GM12878 (cell line): Measurements from ENCODE around the gene SRL. TPM values are rescaled to one million over a fixed set of nuclear protein-coding genes. Genes with fewer than 3 reads are reported as not detected.
A peak's percentile ranks its signal among the peaks of the same experiment; 100 is the strongest.

ENCODE experiments used
- ATAC-seq: fragments of 200-7000 bp; cut with Tn5 transposase; 3 replicates; pipeline ENCODE4 v1.9.1; 2020; ENCODE audit warnings: mild to moderate bottlenecking, moderate library complexity
- BruUV-seq: library from RNA; stranded (reverse); fragments of 400-500 nt; replicated peaks from 2 replicates; lab custom pipeline; 2021; lab: Mats Ljungman, UMichigan
- CTCF ChIA-PET: fragments of 300-600 bp; sonication (Branson Sonifier 250); formaldehyde crosslinking; extraction: SDS; loops from one replicate; lab custom pipeline; 2021; ENCODE audit warnings: inconsistent platforms; lab: Yijun Ruan, JAX
- POLR2A ChIA-PET: fragments of 350-600 bp; formaldehyde crosslinking; extraction: SDS; loops from one replicate; lab custom pipeline; 2021; ENCODE audit warnings: inconsistent platforms; lab: Charles Lee
- RAD21 ChIA-PET: fragments of 300-600 bp; sonication (Branson Sonifier 250); formaldehyde crosslinking; loops from one replicate; lab custom pipeline; 2023; ENCODE audit warnings: antibody characterized with exemption; ENCODE audit not compliant: unreplicated experiment; lab: Charles Lee
- SMC1A ChIA-PET: fragments of 300-600 bp; sonication (Branson Sonifier 250); formaldehyde crosslinking; loops from one replicate; lab custom pipeline; 2023; ENCODE audit not compliant: unreplicated experiment, uncharacterized antibody; lab: Charles Lee
- DNase-seq: peaks from one replicate; pipeline ENCODE4 v3.0.0-alpha.2; 2011; ENCODE audit warnings: low read depth, low spot score
- FAIRE-seq: peaks from 3 replicates; lab custom pipeline; 2011; peaks lifted over from hg19 to GRCh38; lab: Jason Lieb, UNC
- H2AFZ ChIP-seq: 2 replicates; pipeline ENCODE4 v1.6.0; 2011; ENCODE audit warnings: low read depth, low read length, control low read depth; ENCODE audit not compliant: control insufficient read depth
- H3K27ac ChIP-seq: 2 replicates; pipeline ENCODE4 v1.5.1; 2011; ENCODE audit warnings: control low read depth; ENCODE audit not compliant: control insufficient read depth, insufficient read depth
- H3K27me3 ChIP-seq, 2 experiments: replicated peaks in 1 of 2; 2 replicates each; pipeline versions ENCODE4 v1.6.0 to v1.6.1; 2011; ENCODE audit warnings: low read length in 1 of 2; ENCODE audit not compliant: control insufficient read depth in 2 of 2, insufficient read depth in 2 of 2
- H3K36me3 ChIP-seq, 2 experiments: 2 replicates each; pipeline ENCODE4 v1.5.1; 2011; ENCODE audit warnings: low read length in 1 of 2; ENCODE audit not compliant: control insufficient read depth in 2 of 2, insufficient read depth in 2 of 2
- H3K4me1 ChIP-seq: 2 replicates; pipeline ENCODE4 v1.6.1; 2011; ENCODE audit warnings: mild to moderate bottlenecking, low read length, moderate library complexity, mixed read lengths; ENCODE audit not compliant: control insufficient read depth, insufficient read depth
- H3K4me2 ChIP-seq: 2 replicates; pipeline ENCODE4 v1.6.0; 2011; ENCODE audit warnings: control low read depth; ENCODE audit not compliant: control insufficient read depth, insufficient read depth
- H3K4me3 ChIP-seq: fragments of 200-600 bp; sonication (generic); 2 replicates; pipeline ENCODE4 v1.5.1; 2016
- H3K79me2 ChIP-seq: 2 replicates; pipeline ENCODE4 v1.6.0; 2011; ENCODE audit warnings: low read length; ENCODE audit not compliant: control insufficient read depth, insufficient read depth
- H3K9ac ChIP-seq: 2 replicates; pipeline ENCODE4 v1.8.0; 2011; ENCODE audit warnings: low read length, control low read depth, mixed read lengths; ENCODE audit not compliant: control insufficient read depth, insufficient read depth
- H3K9me3 ChIP-seq: replicated peaks from 3 replicates; pipeline ENCODE4 v1.5.1; 2011; ENCODE audit warnings: mild to moderate bottlenecking, low read length; ENCODE audit not compliant: control insufficient read depth, insufficient read depth
- H4K20me1 ChIP-seq: 2 replicates; pipeline ENCODE4 v1.6.0; 2011; ENCODE audit not compliant: control insufficient read depth, insufficient read depth
- ETV6 ChIP-seq, 2 experiments: fragments of 450-650 bp in 1 of 2; IDR thresholded peaks in 1 of 2; conservative IDR thresholded peaks in 1 of 2; 2 replicates each; pipeline ENCODE4 v1.6.1; 2014; ENCODE audit warnings: antibody characterized with exemption in 1 of 2, borderline replicate concordance in 1 of 2, low read depth in 1 of 2, mild to moderate bottlenecking in 1 of 2, moderate library complexity in 1 of 2
- FOS ChIP-seq: IDR thresholded peaks from 3 replicates; pipeline ENCODE4 v1.6.1; 2011; ENCODE audit warnings: borderline replicate concordance; ENCODE audit not compliant: insufficient read length; ENCODE audit errors: extremely low read depth
- IRF4 ChIP-seq: IDR thresholded peaks from 2 replicates; pipeline ENCODE4 v1.6.1; 2011; ENCODE audit warnings: low read depth, low read length
- KAT2A ChIP-seq: conservative IDR thresholded peaks from 2 replicates; pipeline ENCODE4 v1.6.1; 2011; ENCODE audit warnings: low read depth, low read length; ENCODE audit not compliant: control insufficient read depth
- KLF5 ChIP-seq: fragments of 450-650 bp; IDR thresholded peaks from 2 replicates; pipeline ENCODE4 v1.6.1; 2014; ENCODE audit warnings: mild to moderate bottlenecking; ENCODE audit not compliant: partially characterized antibody
- LARP7 ChIP-seq: fragments of 450-650 bp; IDR thresholded peaks from 2 replicates; pipeline ENCODE4 v1.6.1; 2017; ENCODE audit warnings: mild to moderate bottlenecking
- NFYA ChIP-seq: IDR thresholded peaks from 2 replicates; pipeline ENCODE4 v1.6.1; 2011; ENCODE audit warnings: low read depth, mild to moderate bottlenecking, low read length, improper control_type of control experiment, borderline replicate concordance
- NFYB ChIP-seq: IDR thresholded peaks from 2 replicates; pipeline ENCODE4 v1.6.1; 2011; ENCODE audit warnings: low read depth, mild to moderate bottlenecking, low read length, improper control_type of control experiment, moderate library complexity; ENCODE audit not compliant: insufficient read depth
- PAX8 ChIP-seq: fragments of 450-650 bp; IDR thresholded peaks from 2 replicates; pipeline ENCODE4 v1.6.1; 2017; ENCODE audit warnings: mild to moderate bottlenecking, moderate library complexity
- POLR2AphosphoS5 ChIP-seq: IDR thresholded peaks from 2 replicates; pipeline ENCODE4 v1.6.1; 2011; ENCODE audit warnings: mild to moderate bottlenecking, low read length, inconsistent platforms
- POU2F2 ChIP-seq: IDR thresholded peaks from 3 replicates; pipeline ENCODE4 v1.6.1; 2011; ENCODE audit warnings: low read depth, mild to moderate bottlenecking, low read length, borderline replicate concordance
- RUNX3 ChIP-seq: IDR thresholded peaks from 2 replicates; pipeline ENCODE4 v1.6.1; 2012; ENCODE audit warnings: low read length, inconsistent platforms
- SIX5 ChIP-seq: IDR thresholded peaks from 2 replicates; pipeline ENCODE4 v1.6.1; 2011; ENCODE audit warnings: mild to moderate bottlenecking, low read depth, low read length, moderate library complexity; ENCODE audit not compliant: severe bottlenecking
- SREBF1 ChIP-seq: IDR thresholded peaks from 2 replicates; pipeline ENCODE4 v1.6.1; 2012; ENCODE audit warnings: mild to moderate bottlenecking, low read length
- ZBTB11 ChIP-seq: fragments of 450-650 bp; formaldehyde crosslinking; IDR thresholded peaks from 2 replicates; pipeline ENCODE4 v1.5.0; 2022; ENCODE audit warnings: mild to moderate bottlenecking, missing genetic modification characterization
- ZNF622 ChIP-seq: fragments of 450-650 bp; IDR thresholded peaks from 2 replicates; pipeline ENCODE4 v1.6.1; 2017; ENCODE audit warnings: mild to moderate bottlenecking, inconsistent platforms
- WGBS: methylation state at CpG from one replicate; pipeline ENCODE4 v1.1.6; 2016; ENCODE audit warnings: low lambda C conversion rate; ENCODE audit not compliant: insufficient replicate concordance, insufficient coverage; ENCODE audit errors: missing lambda C conversion rate; 5-methylcytosine and 5-hydroxymethylcytosine counted together
- in situ Hi-C: fragments of 300-500 bp; cut with MboI; formaldehyde crosslinking; loops from 9 replicates; pipeline ENCODE4 v1.14.3; 2018; ENCODE audit warnings: mixed read lengths
- intact Hi-C: fragments of 100-400 bp; cut with micrococcal nuclease; formaldehyde crosslinking; loops from one replicate; pipeline ENCODE4 v1.14.2; 2022; ENCODE audit not compliant: unreplicated experiment
- polyA plus RNA-seq, 11 experiments: library from polyadenylated mRNA; depleted of rRNA in 4 of 11; unstranded in 6 of 11; stranded (reverse) in 5 of 11; fragments of >200 nt; fragmentation: Nextera tagmentation in 4 of 11; fragmentation: Illumina TruSeq in 1 of 11; extraction: Ambion mirVana in 4 of 11; extraction: Trizol in 1 of 11; gene quantifications; 1 replicate in 1 of 11; 2 replicates in 10 of 11; pipeline versions ENCODE4 v1.2.1 to v1.2.3, GENCODE V29; 2011 to 2016; ENCODE audit warnings: inconsistent platforms in 2 of 11, missing spikeins in 2 of 11, low read depth in 1 of 11
- total RNA-seq, 4 experiments: library from RNA; depleted of rRNA in 3 of 4; stranded (reverse); fragments of >200 nt in 3 of 4; fragmentation: Illumina TruSeq in 1 of 4; extraction: Trizol in 1 of 4; gene quantifications; 2 replicates each; pipeline versions ENCODE4 v1.2.1 to v1.2.3, GENCODE V29; 2013 to 2021

SRL gene
- total and polyA plus RNA-seq, 10 of the 15 experiments (the other 5 are each of a cell fraction or from before 2014, with no cell fraction given): not detected

GRCh38 chr16:4214215-4214621 lies 27.7 kb downstream of the SRL start:
- ChIA-PET CTCF (no interaction called here), POLR2A (no interaction called here), SMC1A (no interaction called here), RAD21 (interaction anchor here (0.5 kb wide), 1 partner anchor 84 kb away, joined by 3 read pairs; no protein-coding TSS in a partner anchor)
- no TSS peak for BruUV-seq
- intact Hi-C loops: no loop called here
- H3K9me3 ChIP-seq: no peaks in the 10 kb centered on the region
- no peak overlapping the region for H3K4me3 ChIP-seq
- ATAC-seq (0 out of 3 replicates have a peak, but pooled peaks have one; percentile 31), DNase-seq (no peak), FAIRE-seq (no peak)
- 23% methylated on average over 7 of the region's 7 CpGs for WGBS
- no peaks in the 10 kb centered on the region for H3K79me2 ChIP-seq
- H3K4me1 ChIP-seq: no peaks in the 10 kb centered on the region
- H4K20me1 ChIP-seq: no peaks in the 10 kb centered on the region
- H3K4me2 ChIP-seq: no peak overlapping the region
- no peak for TF ChIP-seq RUNX3
- TF ChIP-seq POU2F2: no peak
- TF ChIP-seq NFYB: no peak
- no peak for TF ChIP-seq IRF4
- no peak for TF ChIP-seq PAX8
- no peak for TF ChIP-seq LARP7
- no peak for TF ChIP-seq ZBTB11 (CRISPR knock-in tag)
- TF ChIP-seq KLF5: no peak
- no peak for TF ChIP-seq NFYA
- no peak for TF ChIP-seq ZNF622
- no peak for TF ChIP-seq SIX5
- TF ChIP-seq FOS: no peak
- no peak for TF ChIP-seq SREBF1
- no peak for TF ChIP-seq POLR2AphosphoS5
- TF ChIP-seq ETV6 (conservative IDR thresholded peaks at IDR 0.05 in 1 of 2, IDR thresholded peaks at IDR 0.05 in 1 of 2; ENCODE audit: borderline replicate concordance in 1 of 2, low read depth in 1 of 2): no peak
- no peak for TF ChIP-seq KAT2A
- in situ Hi-C loops: no loop called here
- H3K9ac ChIP-seq: no peak overlapping the region
- no peaks in the 10 kb centered on the region; a peak in 2 of 4 replicates for H3K27me3 ChIP-seq
- H2AFZ ChIP-seq: no peak overlapping the region
- no peak overlapping the region for H3K27ac ChIP-seq
- no peaks in the 10 kb centered on the region for H3K36me3 ChIP-seq
